ENCODE measurements around the gene TSC22D1.

The TSC22D1 gene

GRCh38 chr13:44452418-44452817 lies 123.7 kb downstream of the TSC22D1 start:
- no peak for DNase-seq (ENCODE audit: low read depth in 2 of 2)

DNA sequence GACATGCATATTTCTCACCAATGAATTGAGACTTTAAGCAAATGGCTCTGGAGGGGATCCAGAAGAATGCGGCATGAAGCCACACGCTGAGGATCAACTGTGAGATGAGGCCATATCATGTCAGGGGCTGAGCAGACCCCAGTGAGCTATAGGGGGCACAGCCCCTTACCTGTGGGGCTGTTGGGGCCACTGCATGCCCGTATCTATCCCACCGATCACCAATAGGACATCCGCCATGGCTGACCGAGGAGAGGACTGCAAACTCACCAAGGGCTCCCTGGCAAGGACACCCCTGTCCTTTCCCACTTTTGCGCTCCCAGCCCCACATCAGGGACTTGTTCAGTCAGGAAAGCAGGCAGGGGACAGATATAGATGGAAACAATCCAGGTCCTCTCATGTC lies 124.5 kb downstream of the TSC22D1 start:
- DNase-seq (ENCODE audit: low read depth in 2 of 2), result no peak

DNA sequence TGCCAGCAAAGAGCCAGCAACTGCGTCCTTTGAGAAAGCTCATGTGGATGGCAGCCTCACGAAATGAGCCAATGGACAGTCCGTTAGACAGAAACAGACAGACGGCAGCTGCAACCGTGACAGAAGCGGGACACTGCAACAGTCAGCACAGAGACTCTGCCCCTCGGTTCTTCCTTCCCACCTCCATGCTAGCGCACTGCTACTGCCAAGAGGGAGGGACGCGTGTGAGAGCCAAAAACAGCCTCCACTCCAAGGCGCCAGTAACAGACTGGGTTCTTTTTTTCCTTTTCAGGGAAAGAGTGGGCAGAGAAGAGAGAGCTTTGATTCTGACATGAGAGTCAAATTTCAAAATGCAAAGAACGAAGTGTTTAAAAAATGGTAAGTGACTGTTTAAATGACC lies 125.0 kb downstream of the TSC22D1 start:
- DNase-seq (ENCODE audit: low read depth in 2 of 2), result no peak

- DNase-seq (ENCODE audit: low read depth in 2 of 2), result no peak
Measured at GRCh38 chr13:44449999-44450821, 125.9 kb downstream of the TSC22D1 start.

DNA sequence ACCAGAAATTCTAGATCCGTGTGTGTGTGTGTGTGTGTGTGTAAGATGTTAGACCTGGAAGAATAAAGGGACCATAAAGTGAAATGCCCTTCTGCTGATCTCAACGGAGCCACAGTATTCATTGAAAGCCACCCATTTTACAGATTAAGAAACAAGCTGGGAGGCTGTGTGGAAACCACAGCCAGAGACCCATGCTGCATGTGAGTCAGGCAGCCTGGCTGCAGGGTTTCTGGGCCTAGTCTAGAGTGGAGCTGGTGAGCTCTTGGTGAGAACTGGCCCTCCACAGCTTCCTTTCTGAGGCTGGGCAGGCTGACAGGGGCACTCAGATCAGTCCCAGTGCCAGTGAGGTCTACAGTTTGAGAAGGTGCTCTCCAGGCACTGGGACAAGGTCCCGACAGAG lies 127.3 kb downstream of the TSC22D1 start:
- no peak for DNase-seq (ENCODE audit: low read depth in 2 of 2)

GRCh38 chr13:44448373-44448772 lies 127.8 kb downstream of the TSC22D1 start:
- no peak for DNase-seq (ENCODE audit: low read depth in 2 of 2)

GRCh38 chr13:44447783-44448321 lies 128.3 kb downstream of the TSC22D1 start:
- DNase-seq (ENCODE audit: low read depth in 2 of 2), result no peak

- DNase-seq (ENCODE audit: low read depth in 2 of 2), result no peak
Measured at GRCh38 chr13:44440046-44440608, 136.0 kb downstream of the TSC22D1 start.

DNA sequence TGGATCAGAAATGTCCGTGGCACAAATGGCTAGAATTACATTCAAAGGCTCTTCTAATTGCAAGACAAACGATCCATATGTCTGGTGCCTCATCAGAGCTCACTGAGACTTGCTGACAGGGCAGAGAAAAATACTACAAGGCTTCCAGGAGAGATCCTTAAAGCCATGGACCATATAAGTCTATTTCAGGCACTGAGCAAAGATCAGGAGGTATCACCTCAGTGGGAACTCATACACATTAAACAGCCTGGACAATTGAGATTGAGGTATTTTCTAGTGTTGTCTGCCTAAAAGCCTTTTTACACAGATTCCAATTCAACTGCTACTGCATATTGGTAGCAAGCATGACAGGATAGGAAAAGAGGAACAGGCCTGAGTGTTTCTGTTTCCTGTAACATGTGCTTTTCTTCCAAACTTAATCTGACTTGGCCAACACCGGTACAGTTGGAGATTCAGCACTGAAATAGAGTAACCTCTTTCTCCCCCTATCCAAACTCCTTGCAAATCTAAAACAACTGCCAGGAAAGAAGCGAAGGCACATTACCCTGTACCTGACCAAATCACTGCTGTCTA lies 136.6 kb downstream of the TSC22D1 start:
- no peak for DNase-seq (ENCODE audit: low read depth in 2 of 2)

GRCh38 chr13:44438234-44438579 lies 137.9 kb downstream of the TSC22D1 start:
- DNase-seq (ENCODE audit: low read depth in 2 of 2), result no peak

- peak; percentile 29 to 32 for DNase-seq (ENCODE audit: low read depth in 2 of 2)
Measured at GRCh38 chr13:44437356-44438233, 138.5 kb downstream of the TSC22D1 start.

DNA sequence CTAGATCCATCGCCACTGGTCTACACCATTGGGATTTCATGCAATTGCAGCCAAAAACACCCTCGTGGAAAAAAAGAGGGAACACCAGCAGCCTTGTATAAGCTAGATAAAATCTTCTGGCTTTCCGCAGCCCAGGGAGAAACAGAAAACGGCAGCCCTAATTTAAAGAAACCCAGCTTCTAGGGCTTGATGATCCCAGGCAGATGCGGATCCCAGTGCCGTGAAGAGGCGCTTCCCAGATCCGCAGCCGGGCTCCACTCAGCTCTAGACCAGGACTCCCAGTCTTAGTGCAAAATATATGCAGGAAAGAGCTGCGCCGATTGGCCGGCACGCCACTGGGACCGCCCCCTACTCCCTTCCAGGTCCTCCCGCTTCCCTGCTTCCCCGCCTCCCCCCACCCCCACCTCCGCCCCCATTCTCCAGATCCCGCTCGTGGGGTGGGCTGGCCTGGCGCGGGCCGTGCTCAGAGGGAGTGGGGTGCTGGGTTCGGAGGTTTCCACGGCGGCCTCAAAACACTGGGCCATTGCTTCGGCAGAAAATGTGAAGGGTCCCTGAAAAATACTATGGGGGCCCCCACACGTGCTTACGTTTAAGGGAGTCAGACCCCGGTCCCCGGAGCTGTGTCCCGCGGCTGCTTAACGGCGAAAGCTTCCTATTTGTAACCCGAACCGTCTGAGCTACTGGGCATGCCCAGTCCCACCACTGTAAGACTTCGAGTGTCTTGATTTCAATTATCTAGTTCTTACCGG lies 139.4 kb downstream of the TSC22D1 start:
- peak; percentile 88 for DNase-seq (ENCODE audit: low read depth in 2 of 2)

DNA sequence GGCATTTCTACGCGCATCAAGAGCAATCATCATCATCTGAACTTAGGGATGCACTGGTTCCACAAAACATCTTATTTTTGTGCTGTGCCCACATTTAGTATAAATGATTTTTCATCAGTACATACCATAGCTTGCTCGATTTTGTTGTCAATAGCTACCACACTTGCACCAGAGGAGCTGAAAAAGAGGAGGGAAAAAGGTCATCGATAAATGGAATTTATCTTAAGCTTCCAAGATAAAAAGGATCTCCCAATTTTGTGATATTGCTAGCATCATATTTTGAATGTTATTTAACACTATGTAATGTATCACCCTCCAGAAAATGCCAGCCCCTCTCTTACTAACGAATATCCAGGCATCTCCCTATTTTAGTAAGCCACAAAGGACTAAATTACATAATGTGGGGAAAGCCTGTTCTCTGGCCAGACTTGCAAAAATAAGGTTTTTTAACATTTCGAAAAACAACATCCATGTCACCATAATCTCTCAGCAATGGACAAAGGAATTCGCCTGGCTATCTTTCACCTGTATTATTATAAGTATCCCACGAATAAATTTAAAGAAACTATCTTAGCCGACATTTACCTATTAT lies 140.1 kb downstream of the TSC22D1 start:
- DNase-seq (ENCODE audit: low read depth in 2 of 2), result no peak

DNA sequence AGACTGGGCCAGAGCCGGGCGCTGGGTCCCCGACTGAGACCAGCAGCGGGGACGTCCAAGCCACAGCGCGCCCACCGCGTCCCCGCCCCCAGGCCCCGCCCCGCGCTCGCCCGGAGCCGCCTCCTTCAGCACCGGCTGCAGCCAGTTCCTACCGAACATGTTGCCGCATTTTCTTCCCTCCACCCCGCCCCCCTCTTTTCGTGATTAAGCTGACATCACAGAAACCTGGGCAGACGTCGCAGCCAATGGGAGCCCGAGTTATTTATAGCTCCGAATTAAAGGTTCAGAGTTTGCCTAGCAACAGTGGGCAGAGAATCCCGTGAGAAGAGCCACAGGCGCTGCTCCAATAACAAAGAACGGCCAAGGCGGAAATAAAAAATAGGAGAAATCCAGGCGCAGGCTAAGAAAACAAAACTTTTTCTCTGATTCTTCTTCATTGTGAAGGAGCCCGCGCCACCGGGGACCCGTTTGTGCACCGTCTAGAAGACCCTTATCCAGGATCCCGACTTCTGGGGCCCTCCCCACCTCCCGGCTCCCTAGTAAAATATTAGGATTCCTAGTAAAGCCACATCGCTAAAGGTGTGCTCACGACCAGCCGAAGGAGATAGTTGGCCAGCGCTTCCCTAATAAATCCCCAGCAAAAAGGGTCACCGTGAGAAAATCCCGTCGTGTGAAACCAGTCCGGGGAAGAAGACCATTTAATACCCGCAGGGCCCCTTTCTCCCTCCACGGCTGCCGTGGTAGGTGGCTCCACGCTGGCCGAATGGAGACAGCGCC lies 140.8 kb downstream of the TSC22D1 start:
- DNase-seq (ENCODE audit: low read depth in 2 of 2), result peak; percentile 97

DNA sequence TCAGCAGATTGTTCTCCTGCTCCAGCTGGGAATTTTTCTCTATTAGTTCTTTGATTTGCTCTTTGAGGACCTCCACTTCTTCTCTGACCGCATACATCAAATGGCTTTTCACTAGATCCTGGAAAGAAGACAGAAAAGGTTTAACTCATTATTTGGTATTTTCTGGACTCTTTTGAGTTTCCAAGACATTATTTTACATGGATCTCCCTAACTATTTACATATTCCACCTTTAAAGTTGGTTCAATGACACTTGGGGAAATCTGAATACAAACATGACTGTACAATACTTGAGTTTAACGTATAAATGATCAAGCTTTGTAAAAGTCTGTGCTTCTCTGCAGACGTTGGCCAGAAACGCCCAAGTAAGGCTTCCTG lies 141.4 kb downstream of the TSC22D1 start:
- DNase-seq (ENCODE audit: low read depth in 2 of 2), result no peak

DNA sequence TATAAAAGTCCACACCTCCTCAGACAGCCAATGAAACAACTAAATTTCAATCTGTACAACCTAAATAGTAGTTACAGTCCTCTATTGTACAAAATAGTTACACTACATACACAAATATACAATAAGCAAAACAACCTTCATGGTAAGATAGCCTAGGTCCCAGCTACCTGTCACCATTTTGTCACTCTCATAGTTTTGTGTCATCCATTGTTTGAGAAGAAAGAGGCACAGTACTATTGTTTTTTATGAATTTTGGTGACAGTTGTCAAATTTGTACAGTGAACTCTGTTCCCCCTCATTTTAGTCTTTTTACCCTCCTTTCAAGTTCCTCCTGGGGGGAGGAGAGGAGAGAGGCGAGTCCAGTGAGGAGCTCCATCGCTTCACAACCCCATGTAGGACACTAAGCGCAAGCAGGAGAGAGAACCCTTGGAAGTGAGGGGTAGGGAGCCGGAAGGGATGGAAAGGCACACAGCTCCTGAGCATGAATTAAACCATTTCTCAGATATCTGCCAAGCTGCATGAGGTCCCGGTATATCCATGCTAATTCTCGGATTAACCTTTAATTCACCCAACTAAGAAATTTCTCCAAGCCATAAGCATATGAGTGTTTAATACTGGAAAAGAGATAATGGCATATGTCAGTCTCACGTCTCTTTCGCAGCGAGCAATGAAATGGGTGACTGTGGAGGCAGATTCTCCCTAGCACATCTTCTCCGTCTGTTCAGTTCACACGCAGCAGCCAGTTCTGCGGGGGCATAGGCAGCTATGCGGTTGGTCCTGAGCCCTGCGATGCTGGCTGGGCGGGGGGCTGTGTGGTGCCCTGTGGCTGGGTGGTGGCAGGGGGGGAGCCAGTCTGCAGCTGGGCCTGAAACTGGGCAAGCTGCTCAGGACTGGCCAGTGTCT lies 142.0 kb downstream of the TSC22D1 start:
- DNase-seq (ENCODE audit: low read depth in 2 of 2), result no peak

DNA sequence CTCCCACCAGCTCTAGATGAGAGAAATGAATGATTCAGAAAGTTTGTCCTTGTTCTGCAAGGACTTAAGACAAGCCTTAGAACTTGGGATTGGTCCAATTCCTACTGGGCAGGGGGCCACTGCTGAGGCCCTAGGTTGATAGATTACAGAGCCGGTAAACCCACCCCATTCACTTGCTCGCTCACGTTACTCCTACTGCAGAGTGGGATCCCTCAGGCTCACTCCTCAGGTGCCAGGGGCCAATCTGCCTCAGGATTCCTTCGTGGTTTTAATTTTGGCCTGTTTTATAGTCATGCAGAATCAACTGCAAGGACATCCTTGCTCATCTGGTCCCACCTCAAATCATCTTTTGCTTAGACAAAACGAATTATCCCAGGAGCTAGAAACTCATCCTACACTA lies 143.5 kb downstream of the TSC22D1 start:
- DNase-seq (ENCODE audit: low read depth in 2 of 2), result no peak

- DNase-seq (ENCODE audit: low read depth in 2 of 2), result no peak
Measured at GRCh38 chr13:44431150-44431549, 145.0 kb downstream of the TSC22D1 start.

GRCh38 chr13:44429311-44429710 lies 146.8 kb downstream of the TSC22D1 start:
- no peak for DNase-seq (ENCODE audit: low read depth in 2 of 2)
